Mesendoderm (in vitro differentiated cells): ENCODE data around the gene RNF31.

Experiments
- DNase-seq: peaks from one replicate; pipeline ENCODE4 v3.0.0; 2013
- H2AK5ac ChIP-seq: 2 replicates; pipeline ENCODE4 v1.6.1; 2013; ENCODE audit warnings: low read length, inconsistent platforms
- H2BK120ac ChIP-seq: 2 replicates; pipeline ENCODE4 v1.6.1; 2013; ENCODE audit warnings: low read depth, mild to moderate bottlenecking, low read length, moderate library complexity, mixed read lengths
- H2BK15ac ChIP-seq: replicated peaks from 2 replicates; pipeline ENCODE4 v1.6.1; 2013; ENCODE audit warnings: low read depth, mild to moderate bottlenecking, moderate library complexity
- H2BK5ac ChIP-seq: 2 replicates; pipeline ENCODE4 v1.6.1; 2013; ENCODE audit warnings: low read length, inconsistent platforms
- H3K18ac ChIP-seq: 2 replicates; pipeline ENCODE4 v1.6.1; 2013; ENCODE audit warnings: mild to moderate bottlenecking, low read length, mixed read lengths
- H3K23ac ChIP-seq: one replicate; pipeline ENCODE4 v1.6.1; 2013; ENCODE audit warnings: low read length
- H3K27ac ChIP-seq: 2 replicates; pipeline ENCODE4 v1.5.1; 2013; ENCODE audit warnings: low read depth, mild to moderate bottlenecking, inconsistent platforms, low read length, moderate library complexity
- H3K27me3 ChIP-seq: 2 replicates; pipeline ENCODE4 v1.6.1; 2013; ENCODE audit warnings: low read length, control low read depth, mild to moderate bottlenecking, inconsistent platforms; ENCODE audit not compliant: insufficient read depth, poor library complexity
- H3K36me3 ChIP-seq: 2 replicates; pipeline ENCODE4 v1.6.1; 2013; ENCODE audit warnings: low read length, inconsistent platforms; ENCODE audit not compliant: control insufficient read depth, insufficient read depth
- H3K4ac ChIP-seq: one replicate; pipeline ENCODE4 v1.6.1; 2013; ENCODE audit warnings: low read depth, mild to moderate bottlenecking, low read length, moderate library complexity
- H3K4me1 ChIP-seq: 2 replicates; pipeline ENCODE4 v1.6.1; 2013; ENCODE audit warnings: low read depth, low read length, inconsistent platforms; ENCODE audit not compliant: control insufficient read depth
- H3K4me2 ChIP-seq: 2 replicates; pipeline ENCODE4 v1.6.1; 2013; ENCODE audit warnings: low read length
- H3K4me3 ChIP-seq: 2 replicates; pipeline ENCODE4 v1.5.1; 2013; ENCODE audit warnings: mild to moderate bottlenecking, low read length
- H3K56ac ChIP-seq: one replicate; pipeline ENCODE4 v1.6.1; 2013; ENCODE audit warnings: low read length
- H3K79me1 ChIP-seq: 2 replicates; pipeline ENCODE4 v1.6.1; 2013; ENCODE audit warnings: low read length, inconsistent platforms
- H3K79me2 ChIP-seq: 2 replicates; pipeline ENCODE4 v1.6.1; 2013; ENCODE audit warnings: mild to moderate bottlenecking, low read length; ENCODE audit not compliant: control insufficient read depth, insufficient read depth
- H3K9ac ChIP-seq: 2 replicates; pipeline ENCODE4 v1.6.1; 2013; ENCODE audit warnings: low read length, inconsistent platforms
- H4K5ac ChIP-seq: one replicate; pipeline ENCODE4 v1.6.1; 2013; ENCODE audit warnings: low read length
- H4K8ac ChIP-seq: one replicate; pipeline ENCODE4 v1.6.1; 2013; ENCODE audit warnings: low read depth, mild to moderate bottlenecking, control low read depth, low read length, moderate library complexity
- WGBS: extraction: QIAGEN DNeasy Blood & Tissue Kit; methylation state at CpG from one replicate; pipeline ENCODE4 v1.1.7; 2013; ENCODE audit warnings: low lambda C conversion rate, missing lambda C conversion rate; ENCODE audit not compliant: insufficient coverage; ENCODE audit errors: extremely low coverage; 5-methylcytosine and 5-hydroxymethylcytosine counted together

Gene RNF31

GRCh38 chr14:24160850-24161804, 13.8 kb downstream of the RNF31 start, which contains the start of gene IRF9:
IRF9 (plus strand) TSS chr14:24161265; CDS start chr14:24162145, 880 bp downstream.
- Histone ChIP-seq H4K5ac (no peak within 1 kb of the TSS), H3K79me2 (no peaks in the 10 kb centered on the region), H3K4me1 (peaks cover 5% of the 10 kb centered on the region), H2BK15ac (no peak within 1 kb of the TSS), H4K8ac (no peak within 1 kb of the TSS), H2BK120ac (no peak within 1 kb of the TSS), H3K4me3 (no peak within 1 kb of the TSS), H3K79me1 (peaks cover 2% of the 10 kb centered on the region), H3K9ac (peak within 1 kb of the TSS; percentile 74), H3K27ac (no peak within 1 kb of the TSS), H3K4ac (peak within 1 kb of the TSS; percentile 44), H2AK5ac (peak within 1 kb of the TSS; percentile 93), H3K23ac (no peak within 1 kb of the TSS), H3K27me3 (no peaks in the 10 kb centered on the region), H2BK5ac (peak within 1 kb of the TSS; percentile 39), H3K36me3 (peaks cover 22% of the 10 kb centered on the region), H3K4me2 (peak within 1 kb of the TSS; percentile 38), H3K18ac (no peak within 1 kb of the TSS), H3K56ac (peak within 1 kb of the TSS; percentile 93)
- no CpG with 5 or more reads among the region's 12 CpGs for WGBS
- DNase-seq, result peak; percentile 98

DNA sequence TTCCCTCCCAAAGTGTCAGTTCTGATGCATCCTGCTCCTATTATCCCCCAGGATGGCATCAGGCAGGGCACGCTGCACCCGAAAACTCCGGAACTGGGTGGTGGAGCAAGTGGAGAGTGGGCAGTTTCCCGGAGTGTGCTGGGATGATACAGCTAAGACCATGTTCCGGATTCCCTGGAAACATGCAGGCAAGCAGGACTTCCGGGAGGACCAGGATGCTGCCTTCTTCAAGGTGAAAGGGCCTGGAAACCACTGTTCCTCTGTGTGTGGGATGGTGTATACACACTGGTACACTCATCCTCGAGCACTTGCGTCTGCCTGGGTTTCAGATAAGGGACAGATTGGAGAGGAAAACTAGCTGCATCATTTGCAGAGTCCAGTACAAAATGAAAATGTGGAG, 14.8 kb downstream of the RNF31 start:
- H3K4me2 ChIP-seq, result no peak overlapping the region
- no peak for DNase-seq
- H3K36me3 ChIP-seq, result peaks cover 18% of the 10 kb centered on the region

DNA sequence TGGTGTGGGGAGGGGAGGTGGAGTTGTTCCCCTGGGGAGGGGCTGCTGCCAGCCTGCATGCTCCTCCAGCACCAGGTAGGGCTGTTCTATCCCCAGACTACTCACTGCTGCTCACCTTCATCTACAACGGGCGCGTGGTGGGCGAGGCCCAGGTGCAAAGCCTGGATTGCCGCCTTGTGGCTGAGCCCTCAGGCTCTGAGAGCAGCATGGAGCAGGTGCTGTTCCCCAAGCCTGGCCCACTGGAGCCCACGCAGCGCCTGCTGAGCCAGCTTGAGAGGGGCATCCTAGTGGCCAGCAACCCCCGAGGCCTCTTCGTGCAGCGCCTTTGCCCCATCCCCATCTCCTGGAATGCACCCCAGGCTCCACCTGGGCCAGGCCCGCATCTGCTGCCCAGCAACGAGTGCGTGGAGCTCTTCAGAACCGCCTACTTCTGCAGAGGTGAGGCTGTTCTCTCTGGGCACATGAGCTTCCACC, 17.3 kb downstream of the RNF31 start:
- Histone ChIP-seq H3K79me1 (peaks cover 2% of the 10 kb centered on the region), H3K9ac (no peak overlapping the region), H3K27ac (no peak overlapping the region), H4K8ac (no peak overlapping the region), H3K23ac (no peak overlapping the region), H3K4me1 (peaks cover 5% of the 10 kb centered on the region), H3K18ac (no peak overlapping the region), H2BK15ac (no peak overlapping the region), H3K56ac (no peak overlapping the region), H3K79me2 (no peaks in the 10 kb centered on the region), H2BK5ac (no peak overlapping the region), H3K4me2 (no peak overlapping the region), H3K36me3 (peaks cover 11% of the 10 kb centered on the region), H2BK120ac (no peak overlapping the region), H4K5ac (no peak overlapping the region), H3K4me3 (no peak overlapping the region), H2AK5ac (no peak overlapping the region), H3K27me3 (no peaks in the 10 kb centered on the region), H3K4ac (no peak overlapping the region)
- no CpG with 5 or more reads among the region's 14 CpGs for WGBS
- no peak for DNase-seq

More for the DNA sequence above, 14.8 kb downstream of the RNF31 start:
- H3K4me1 ChIP-seq, result peaks cover 5% of the 10 kb centered on the region
- H2AK5ac ChIP-seq, result no peak overlapping the region
- no peak overlapping the region for H2BK5ac ChIP-seq
- WGBS, result no CpG with 5 or more reads among the region's 8 CpGs
- H3K18ac ChIP-seq, result no peak overlapping the region
- H3K79me1 ChIP-seq, result peaks cover 2% of the 10 kb centered on the region
- H3K9ac ChIP-seq, result peak overlapping the region; percentile 74
- H3K4ac ChIP-seq, result no peak overlapping the region
- no peaks in the 10 kb centered on the region for H3K27me3 ChIP-seq
- H3K79me2 ChIP-seq, result no peaks in the 10 kb centered on the region
- H3K27ac ChIP-seq, result no peak overlapping the region
- no peak overlapping the region for H4K5ac ChIP-seq
- H4K8ac ChIP-seq, result no peak overlapping the region
- no peak overlapping the region for H3K23ac ChIP-seq
- no peak overlapping the region for H2BK120ac ChIP-seq
- peak overlapping the region; percentile 67 for H3K56ac ChIP-seq
- H2BK15ac ChIP-seq, result no peak overlapping the region
- H3K4me3 ChIP-seq, result no peak overlapping the region

DNA sequence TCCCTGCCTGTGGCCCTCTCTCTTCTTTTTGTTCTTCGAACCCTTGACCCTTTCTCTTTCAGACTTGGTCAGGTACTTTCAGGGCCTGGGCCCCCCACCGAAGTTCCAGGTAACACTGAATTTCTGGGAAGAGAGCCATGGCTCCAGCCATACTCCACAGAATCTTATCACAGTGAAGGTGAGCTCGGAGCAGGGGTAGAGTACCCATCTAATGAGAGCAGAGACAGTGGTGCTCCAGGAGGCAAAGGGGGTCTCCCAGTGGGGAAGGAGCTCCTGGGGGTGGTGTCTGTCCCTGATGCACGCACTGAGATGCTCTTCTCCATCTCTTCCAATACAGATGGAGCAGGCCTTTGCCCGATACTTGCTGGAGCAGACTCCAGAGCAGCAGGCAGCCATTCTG, 18.5 kb downstream of the RNF31 start:
- Histone ChIP-seq H3K79me1 (peaks cover 2% of the 10 kb centered on the region), H3K4me1 (peaks cover 5% of the 10 kb centered on the region), H3K18ac (no peak overlapping the region), H3K79me2 (no peaks in the 10 kb centered on the region), H3K9ac (no peak overlapping the region), H3K27ac (no peak overlapping the region), H4K8ac (no peak overlapping the region), H3K4ac (no peak overlapping the region), H3K4me2 (no peak overlapping the region), H3K23ac (no peak overlapping the region), H2AK5ac (no peak overlapping the region), H3K27me3 (no peaks in the 10 kb centered on the region), H3K4me3 (no peak overlapping the region), H3K56ac (no peak overlapping the region), H4K5ac (no peak overlapping the region), H3K36me3 (peaks cover 9% of the 10 kb centered on the region), H2BK15ac (no peak overlapping the region), H2BK5ac (no peak overlapping the region), H2BK120ac (no peak overlapping the region)
- WGBS, result no CpG with 5 or more reads among the region's 5 CpGs
- DNase-seq, result no peak

- H3K23ac ChIP-seq, result no peak overlapping the region
- H3K4me3 ChIP-seq, result no peak overlapping the region
- H3K9ac ChIP-seq, result no peak overlapping the region
- H3K27me3 ChIP-seq, result no peaks in the 10 kb centered on the region
- WGBS, result no CpG with 5 or more reads among the region's 3 CpGs
- no peak overlapping the region for H2BK15ac ChIP-seq
- H3K18ac ChIP-seq, result no peak overlapping the region
- H2AK5ac ChIP-seq, result no peak overlapping the region
- no peaks in the 10 kb centered on the region for H3K79me1 ChIP-seq
- peaks cover 6% of the 10 kb centered on the region for H3K36me3 ChIP-seq
- H4K8ac ChIP-seq, result no peak overlapping the region
- H2BK120ac ChIP-seq, result no peak overlapping the region
- H3K27ac ChIP-seq, result no peak overlapping the region
- H3K56ac ChIP-seq, result no peak overlapping the region
- H3K4ac ChIP-seq, result no peak overlapping the region
- H3K4me2 ChIP-seq, result no peak overlapping the region
- no peak overlapping the region for H2BK5ac ChIP-seq
- H3K4me1 ChIP-seq, result peaks cover 3% of the 10 kb centered on the region
- H4K5ac ChIP-seq, result no peak overlapping the region
- no peaks in the 10 kb centered on the region for H3K79me2 ChIP-seq
- no peak for DNase-seq
These were observed 20.3 kb downstream of the RNF31 start for GRCh38 chr14:24167469-24168114.
